ENCODE data around the gene ITGA2B. TPM values are rescaled to one million over a fixed set of nuclear protein-coding genes. Genes with fewer than 3 reads are reported as not detected.
A peak's percentile ranks its signal among the peaks of the same experiment; 100 is the strongest.

Gene ITGA2B
- total and polyA plus RNA-seq, 2 experiments from 2014 or later = 13.3 to 13.9 TPM

DNA sequence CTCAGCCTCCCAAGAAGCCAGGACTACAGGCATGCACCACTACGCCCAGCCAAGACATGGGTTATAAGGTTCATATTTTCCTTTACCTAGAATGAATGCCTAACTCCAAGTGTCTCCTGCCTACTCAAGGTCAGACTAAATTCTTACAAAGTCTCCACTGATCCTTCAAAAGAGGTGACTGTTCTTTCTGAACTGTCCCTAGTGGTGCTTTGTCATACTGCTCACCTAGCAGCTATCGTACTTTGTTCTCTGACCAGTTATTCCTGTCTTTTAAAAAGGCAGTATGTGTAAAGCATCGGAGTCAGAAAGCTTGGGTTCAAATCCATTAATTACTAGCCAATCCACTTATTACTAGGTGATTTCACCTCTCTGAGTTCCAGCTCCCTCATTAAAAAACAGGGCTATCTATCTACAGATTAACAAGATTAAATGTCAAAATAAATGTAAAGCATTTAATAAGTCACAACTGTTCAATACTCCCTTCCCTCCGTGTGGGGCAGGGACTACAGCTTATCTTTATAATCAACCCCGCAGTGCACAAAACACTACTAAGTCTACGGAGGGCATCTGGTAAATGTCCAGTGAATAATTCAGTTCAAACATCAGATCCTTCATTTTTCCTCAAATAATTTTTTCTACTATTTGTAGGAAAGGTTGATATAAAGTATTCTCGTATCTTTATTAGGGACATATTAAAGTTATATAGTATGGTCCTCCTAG is 20.0 kb upstream of the ITGA2B start:
- Mint-ChIP-seq H3K4me1 (no peaks in the 10 kb centered on the region), H3K36me3 (ENCODE audit: low read depth) (peaks cover 6% of the 10 kb centered on the region; the same call in 1 of the 3 replicates), H3K4me3 (no peak overlapping the region), H3K27me3 (ENCODE audit: insufficient read depth, low read depth, poor library complexity) (no peaks in the 10 kb centered on the region), H3K9me3 (no peaks in the 10 kb centered on the region), H3K27ac (no peak overlapping the region)
- Histone ChIP-seq H3K79me2 (replicated peaks; ENCODE audit: insufficient read depth) (no peaks in the 10 kb centered on the region), H2AFZ (no peak overlapping the region), H3K4me2 (no peak overlapping the region), H3F3A (replicated peaks; ENCODE audit: low read depth) (no peaks in the 10 kb centered on the region), H3K36me3 (ENCODE audit: insufficient read depth) (peaks cover 3% of the 10 kb centered on the region; the same call in 1 of the 2 replicates), H4K20me1 (replicated peaks; ENCODE audit: insufficient read depth) (peaks cover 8% of the 10 kb centered on the region), H3K4me3 (no peak overlapping the region), H3K4me1 (ENCODE audit: insufficient read depth) (no peaks in the 10 kb centered on the region), H3K27me3 (ENCODE audit: insufficient read depth) (no peaks in the 10 kb centered on the region), H3K27ac (ENCODE audit: low read depth) (no peak overlapping the region), H3K9me2 (ENCODE audit: insufficient read depth) (no peaks in the 10 kb centered on the region)
- DNase-seq (ENCODE audit: low spot score) = peak; percentile 28
- TF ChIP-seq, protein P1, sequence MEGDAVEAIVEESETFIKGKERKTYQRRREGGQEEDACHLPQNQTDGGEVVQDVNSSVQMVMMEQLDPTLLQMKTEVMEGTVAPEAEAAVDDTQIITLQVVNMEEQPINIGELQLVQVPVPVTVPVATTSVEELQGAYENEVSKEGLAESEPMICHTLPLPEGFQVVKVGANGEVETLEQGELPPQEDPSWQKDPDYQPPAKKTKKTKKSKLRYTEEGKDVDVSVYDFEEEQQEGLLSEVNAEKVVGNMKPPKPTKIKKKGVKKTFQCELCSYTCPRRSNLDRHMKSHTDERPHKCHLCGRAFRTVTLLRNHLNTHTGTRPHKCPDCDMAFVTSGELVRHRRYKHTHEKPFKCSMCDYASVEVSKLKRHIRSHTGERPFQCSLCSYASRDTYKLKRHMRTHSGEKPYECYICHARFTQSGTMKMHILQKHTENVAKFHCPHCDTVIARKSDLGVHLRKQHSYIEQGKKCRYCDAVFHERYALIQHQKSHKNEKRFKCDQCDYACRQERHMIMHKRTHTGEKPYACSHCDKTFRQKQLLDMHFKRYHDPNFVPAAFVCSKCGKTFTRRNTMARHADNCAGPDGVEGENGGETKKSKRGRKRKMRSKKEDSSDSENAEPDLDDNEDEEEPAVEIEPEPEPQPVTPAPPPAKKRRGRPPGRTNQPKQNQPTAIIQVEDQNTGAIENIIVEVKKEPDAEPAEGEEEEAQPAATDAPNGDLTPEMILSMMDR (conservative IDR thresholded peaks at IDR 0.05; ENCODE audit: low read depth in 2 of 2) = peak in 1 of 2 experiments; percentile 44; a peak in 2 of 4 replicates
- TF ChIP-seq NANOG (IDR thresholded peaks at IDR 0.05; ENCODE audit: borderline replicate concordance) (no peak), ZNF331 (CRISPR knock-in tag; IDR thresholded peaks at IDR 0.05; ENCODE audit: low read depth) (no peak), ZNF114 (CRISPR knock-in tag; IDR thresholded peaks at IDR 0.05) (no peak), JUNB (IDR thresholded peaks at IDR 0.05; ENCODE audit: unreplicated experiment) (no peak), CREB1 (CRISPR knock-in tag; IDR thresholded peaks at IDR 0.05; ENCODE audit: low read depth) (no peak), POLR2AphosphoS5 (IDR thresholded peaks at IDR 0.05; ENCODE audit: low read depth) (no peak)
- TF ChIP-seq, protein P2, sequence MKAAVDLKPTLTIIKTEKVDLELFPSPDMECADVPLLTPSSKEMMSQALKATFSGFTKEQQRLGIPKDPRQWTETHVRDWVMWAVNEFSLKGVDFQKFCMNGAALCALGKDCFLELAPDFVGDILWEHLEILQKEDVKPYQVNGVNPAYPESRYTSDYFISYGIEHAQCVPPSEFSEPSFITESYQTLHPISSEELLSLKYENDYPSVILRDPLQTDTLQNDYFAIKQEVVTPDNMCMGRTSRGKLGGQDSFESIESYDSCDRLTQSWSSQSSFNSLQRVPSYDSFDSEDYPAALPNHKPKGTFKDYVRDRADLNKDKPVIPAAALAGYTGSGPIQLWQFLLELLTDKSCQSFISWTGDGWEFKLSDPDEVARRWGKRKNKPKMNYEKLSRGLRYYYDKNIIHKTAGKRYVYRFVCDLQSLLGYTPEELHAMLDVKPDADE (IDR thresholded peaks at IDR 0.05) = no peak
- TF ChIP-seq, protein P3, sequence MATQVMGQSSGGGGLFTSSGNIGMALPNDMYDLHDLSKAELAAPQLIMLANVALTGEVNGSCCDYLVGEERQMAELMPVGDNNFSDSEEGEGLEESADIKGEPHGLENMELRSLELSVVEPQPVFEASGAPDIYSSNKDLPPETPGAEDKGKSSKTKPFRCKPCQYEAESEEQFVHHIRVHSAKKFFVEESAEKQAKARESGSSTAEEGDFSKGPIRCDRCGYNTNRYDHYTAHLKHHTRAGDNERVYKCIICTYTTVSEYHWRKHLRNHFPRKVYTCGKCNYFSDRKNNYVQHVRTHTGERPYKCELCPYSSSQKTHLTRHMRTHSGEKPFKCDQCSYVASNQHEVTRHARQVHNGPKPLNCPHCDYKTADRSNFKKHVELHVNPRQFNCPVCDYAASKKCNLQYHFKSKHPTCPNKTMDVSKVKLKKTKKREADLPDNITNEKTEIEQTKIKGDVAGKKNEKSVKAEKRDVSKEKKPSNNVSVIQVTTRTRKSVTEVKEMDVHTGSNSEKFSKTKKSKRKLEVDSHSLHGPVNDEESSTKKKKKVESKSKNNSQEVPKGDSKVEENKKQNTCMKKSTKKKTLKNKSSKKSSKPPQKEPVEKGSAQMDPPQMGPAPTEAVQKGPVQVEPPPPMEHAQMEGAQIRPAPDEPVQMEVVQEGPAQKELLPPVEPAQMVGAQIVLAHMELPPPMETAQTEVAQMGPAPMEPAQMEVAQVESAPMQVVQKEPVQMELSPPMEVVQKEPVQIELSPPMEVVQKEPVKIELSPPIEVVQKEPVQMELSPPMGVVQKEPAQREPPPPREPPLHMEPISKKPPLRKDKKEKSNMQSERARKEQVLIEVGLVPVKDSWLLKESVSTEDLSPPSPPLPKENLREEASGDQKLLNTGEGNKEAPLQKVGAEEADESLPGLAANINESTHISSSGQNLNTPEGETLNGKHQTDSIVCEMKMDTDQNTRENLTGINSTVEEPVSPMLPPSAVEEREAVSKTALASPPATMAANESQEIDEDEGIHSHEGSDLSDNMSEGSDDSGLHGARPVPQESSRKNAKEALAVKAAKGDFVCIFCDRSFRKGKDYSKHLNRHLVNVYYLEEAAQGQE (IDR thresholded peaks at IDR 0.05; ENCODE audit: unreplicated experiment) = no peak
- ATAC-seq = peak; percentile 69
